T-helper 1 cell (primary cell): ENCODE results near the gene MAPKAPK3.

Experiments
- DNase-seq, 5 donors: peaks; one replicate each; pipeline ENCODE4 v3.0.0-alpha.2; 2012 to 2020

MAPKAPK3 gene

DNA sequence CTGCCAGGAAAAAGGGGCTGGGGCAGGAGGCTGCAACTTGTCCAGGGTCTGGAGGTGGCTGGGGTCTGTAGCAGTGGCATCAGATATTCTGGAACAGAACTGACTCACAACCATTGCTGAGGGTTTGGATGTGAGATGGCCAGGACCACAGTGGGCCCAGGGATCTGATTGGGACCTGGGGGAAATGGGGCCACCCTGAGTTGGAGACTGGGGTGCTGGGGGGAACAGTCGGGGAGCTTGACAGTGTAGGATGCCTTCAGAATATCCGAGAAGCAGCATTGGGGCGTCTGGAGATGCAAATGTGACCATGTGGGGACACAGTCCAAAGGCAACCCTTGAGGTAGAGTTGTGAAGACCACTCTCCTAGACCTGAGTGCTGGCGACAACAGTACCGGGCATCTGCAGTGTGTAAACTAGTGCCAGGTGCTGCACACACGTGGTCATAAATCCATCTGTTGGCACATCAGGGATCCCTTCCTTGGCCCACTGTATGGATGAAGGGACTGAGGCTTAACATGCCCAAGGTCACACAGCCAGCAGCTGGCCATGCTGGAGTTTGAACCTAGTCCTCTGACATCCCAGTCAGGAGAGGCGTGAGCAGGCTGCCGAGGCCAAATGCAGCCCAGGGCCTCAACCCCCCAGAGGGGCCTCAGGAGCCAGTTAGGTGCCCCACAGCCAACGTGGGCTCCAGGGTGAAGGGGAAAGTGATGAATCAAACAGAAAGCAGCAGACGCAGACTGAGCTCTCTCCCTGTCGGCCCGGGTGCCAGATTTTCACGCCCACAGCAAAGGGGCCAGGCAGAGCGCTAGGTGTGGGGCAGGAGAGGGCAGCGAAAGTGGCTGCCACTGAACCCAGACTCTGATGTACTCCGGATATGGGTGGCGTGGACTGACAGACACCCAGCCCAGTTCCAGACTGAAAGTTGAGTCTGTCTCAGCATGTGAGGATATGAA lies 28.9 kb upstream of the MAPKAPK3 start:
- DNase-seq = peak in 4 of 5 donors; percentile 19 to 89 (median 40)

DNA sequence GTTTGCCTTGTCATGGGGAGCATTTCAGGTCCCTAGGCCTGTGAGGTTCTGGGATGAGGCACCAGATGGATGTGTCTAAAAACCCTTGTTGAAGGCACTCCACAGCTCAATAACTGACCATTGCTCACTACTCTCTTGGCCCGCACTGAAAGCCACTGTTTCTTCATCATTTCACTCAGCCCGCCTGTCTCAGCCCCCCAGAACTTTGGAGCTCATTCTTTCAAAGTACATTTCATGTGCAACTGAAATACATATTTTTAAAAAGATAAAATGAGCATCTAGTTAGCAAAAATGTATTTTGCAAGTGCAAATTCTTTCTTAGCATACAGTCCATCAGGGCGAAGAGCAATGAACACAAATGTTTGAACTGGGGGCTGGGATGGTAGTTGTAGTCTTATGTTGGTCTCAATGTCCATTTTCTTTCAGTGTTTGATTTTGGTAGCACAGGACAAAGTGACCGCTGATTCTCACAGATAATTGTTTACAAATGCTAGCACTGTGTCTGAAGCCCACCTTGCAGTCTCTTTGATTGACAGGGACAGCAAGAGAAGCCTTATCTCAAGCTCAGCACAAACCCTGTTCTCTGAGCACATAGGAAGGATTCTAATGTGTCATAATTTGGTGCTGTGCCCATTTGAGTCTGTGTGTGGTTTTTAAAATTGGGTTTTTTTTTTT lies 28.1 kb upstream of the MAPKAPK3 start:
- no peak for DNase-seq

DNA sequence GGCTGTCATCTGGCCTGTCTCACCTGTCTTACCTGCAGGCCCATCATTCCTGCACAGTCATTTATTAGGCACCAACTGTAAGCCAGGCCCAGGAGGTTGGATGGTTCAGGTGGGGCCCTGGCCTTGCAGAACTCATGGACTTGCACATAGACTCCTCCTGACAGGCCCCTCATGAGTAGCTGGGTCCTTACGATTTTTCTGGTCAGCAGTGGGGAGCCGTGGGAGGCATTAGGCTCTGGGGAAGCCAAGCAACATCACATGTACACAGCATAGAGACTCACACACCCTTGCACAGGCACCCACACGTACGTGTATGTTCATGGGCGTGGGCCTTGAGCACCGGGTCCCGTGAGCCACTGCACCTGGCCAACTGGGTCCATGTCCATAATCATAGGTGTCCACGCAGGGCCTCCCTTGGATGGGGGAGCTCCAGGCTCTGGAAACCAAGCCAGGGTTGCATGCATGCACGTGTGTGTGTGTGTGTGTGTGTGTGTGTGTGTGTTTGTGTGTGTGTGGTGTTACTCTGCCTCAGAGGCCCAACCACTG lies 25.7 kb upstream of the MAPKAPK3 start:
- DNase-seq = no peak

DNA sequence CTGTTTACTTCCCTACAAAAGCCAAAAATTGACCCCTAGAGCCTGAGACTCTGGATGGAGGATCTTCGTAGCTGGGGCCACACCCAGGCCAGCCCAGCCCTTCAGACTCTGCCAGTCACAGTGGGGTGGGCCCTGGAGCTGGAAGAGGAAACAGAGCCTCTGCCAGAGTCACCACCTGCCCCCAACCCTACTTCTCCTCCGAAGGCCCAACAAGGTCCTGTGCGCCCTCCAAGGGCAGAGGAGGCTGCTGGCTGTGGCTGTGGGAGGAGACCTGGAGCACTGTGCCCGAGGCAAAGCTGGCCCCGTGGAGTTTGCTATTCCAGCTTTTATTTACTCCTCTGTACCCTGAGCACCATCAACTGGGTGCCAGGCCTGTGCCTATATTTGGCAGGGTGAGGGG lies 24.4 kb upstream of the MAPKAPK3 start:
- DNase-seq = no peak

DNA sequence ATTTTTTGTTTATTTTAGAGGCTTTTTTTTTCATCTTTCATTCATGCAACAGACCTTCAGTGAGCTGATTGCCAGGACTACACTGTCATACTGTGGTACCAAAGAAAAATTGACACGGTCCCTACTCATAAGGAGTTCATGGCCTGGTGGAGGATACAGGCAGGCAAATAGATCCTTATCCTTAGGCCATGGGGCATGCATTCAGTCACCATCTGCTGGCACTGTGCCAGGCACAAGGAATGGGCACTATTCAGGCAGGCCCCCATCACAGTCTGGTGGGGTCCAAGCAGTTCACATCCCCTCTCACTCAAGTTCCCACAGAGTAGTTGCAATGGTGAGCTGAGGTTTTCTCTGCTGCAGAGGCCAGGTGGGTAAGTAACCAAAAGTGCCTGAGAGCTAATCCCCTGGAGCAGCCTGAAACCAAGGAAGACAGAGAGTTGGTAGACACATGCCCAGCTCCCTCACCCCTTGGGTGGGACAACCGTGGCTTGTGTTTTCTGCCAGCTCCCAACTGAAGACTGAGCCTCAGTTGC lies 22.6 kb upstream of the MAPKAPK3 start:
- no peak for DNase-seq

DNA sequence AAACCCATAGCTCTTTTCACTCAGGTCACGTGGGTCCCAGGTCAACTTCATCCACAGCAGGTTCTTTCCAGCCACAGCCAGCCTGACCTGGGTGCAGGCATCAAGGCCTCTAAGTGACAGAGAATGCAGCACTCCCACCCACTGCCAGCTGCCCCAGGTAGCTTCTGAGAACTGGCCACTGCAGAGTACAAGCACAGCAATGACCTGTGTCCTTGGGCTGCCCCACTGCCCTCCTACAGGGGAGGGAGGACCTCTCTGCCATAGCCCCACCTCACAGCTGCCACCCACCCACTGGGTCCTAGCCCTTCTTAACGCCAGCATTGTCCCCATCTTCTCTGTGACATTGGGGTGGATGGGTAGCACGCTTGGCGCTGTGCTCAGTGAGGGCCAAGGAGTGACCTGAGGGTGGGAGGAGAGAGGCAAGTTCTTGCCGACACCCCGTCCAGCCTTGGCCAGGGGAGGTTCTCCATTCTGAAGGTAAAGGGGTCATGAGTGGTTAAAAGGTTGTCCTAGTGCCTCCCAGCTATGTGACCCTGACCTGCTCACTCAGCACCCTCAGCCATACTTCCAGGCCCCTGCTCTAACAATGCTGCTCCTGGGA lies 17.7 kb upstream of the MAPKAPK3 start:
- no peak for DNase-seq

DNA sequence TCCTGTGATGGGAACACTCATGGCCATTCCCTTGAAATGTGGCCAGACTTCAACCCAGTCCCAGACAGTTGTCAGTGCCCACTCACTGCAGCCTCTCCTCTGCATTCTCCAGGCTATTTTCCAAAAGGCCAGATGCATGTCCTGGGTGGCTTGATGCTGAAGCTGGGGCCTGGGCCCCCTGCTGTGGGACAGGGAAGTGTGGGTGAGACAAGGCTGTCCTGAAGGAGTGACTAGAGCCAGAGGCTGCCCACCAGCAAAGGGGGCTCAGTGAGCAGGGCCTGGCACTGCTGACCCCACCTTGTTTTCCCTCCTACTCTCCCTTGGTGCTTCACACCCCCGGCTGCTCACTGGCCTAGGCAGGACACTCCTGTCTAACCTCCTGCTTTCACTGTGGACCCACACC lies 17.2 kb upstream of the MAPKAPK3 start:
- DNase-seq = no peak

DNA sequence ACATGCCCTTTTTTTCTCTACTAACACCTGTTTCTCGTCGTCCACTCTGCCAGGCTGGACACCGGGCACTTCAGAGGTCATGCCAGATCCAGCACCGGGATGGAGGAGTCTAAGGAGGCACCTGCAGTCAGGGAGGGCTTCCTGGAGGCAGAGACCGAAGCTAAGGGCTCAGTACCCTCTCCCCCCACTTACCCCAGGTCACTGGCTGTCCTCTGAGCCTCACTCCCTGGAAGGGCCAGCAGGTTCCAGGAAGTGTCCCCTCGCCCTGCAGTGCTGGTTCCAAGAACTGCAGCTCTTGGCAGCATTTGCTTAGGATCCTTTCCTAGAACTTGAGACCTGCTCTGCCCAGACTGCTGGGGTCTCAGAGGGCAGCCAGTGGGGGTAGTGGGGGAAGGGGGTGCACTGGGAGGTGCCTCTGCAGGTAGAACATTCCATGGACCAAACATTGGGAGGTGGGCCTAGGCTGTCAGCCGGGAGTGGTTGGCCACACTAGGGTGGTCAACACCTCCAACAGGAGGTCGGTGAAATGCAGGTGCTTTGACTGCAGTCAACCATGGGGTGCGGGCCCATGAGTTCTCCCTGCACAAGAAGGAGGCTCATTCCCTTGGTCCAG lies 16.7 kb upstream of the MAPKAPK3 start:
- DNase-seq = peak in 1 of 5 donors; percentile 74

DNA sequence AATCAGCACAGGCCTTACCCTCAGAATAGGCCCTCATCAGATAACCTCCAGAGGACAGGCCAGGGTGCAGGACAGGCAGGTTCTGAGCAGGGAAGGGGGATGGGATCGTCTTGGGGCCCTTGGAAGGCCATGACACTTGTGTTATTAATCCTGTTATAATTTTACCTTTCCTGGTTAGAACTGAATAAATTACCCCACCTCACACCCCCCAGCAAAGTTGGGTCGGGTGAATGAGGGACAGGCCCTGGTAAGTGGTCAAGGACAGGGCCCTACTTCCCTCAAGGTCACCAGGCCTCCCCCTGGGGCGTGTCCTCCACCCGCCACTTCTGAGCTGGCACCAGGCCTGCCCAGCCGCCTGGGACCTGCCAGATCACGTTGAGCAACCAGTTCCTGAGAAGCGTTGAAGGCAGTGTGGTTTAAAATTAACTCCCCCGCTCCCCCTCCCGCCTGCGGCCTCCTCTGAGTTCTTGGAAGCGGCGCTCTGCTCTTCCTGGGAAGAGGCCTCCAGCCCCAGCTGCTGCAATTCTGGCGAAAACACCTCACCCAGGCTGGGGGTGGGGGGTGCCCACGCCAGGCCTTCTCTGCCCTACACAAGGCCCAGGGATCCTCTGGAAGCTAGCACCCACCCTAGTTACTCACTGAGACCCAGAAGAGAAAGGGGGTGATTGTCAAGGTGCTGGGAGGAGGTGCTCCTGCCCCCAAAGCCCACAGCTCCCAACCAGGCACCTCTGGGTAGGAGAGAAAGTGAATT lies 15.9 kb upstream of the MAPKAPK3 start:
- peak; percentile 37 to 97 (median 49) for DNase-seq

DNA sequence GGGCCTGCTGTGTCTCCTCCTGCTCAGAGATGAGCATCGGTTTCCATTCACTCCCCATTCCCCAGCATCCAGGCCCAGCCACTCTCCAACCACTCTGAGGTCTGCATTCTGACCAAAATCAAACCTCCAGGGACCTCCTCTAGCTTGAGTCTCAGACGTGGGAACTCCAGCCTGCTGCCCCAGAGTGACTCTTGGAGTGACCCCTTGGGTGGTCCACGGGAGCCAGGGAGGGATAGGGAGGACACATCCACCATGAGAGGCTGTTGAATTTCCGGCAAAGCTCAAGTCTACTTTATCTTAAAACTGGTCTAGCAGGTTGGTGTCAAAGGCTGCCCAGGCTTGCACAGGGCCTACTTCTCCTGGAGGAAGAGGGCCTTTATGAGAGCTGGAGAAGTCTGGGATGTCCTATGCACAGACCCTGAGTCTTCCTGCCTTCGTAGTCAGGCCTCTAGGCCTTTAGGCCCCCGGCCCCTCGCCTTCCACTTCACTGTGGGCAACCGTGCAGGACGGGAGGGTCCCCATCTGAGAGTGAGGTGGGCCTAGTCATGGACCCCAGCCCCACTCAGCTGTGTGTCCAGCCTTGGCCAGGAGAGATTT lies 14.3 kb upstream of the MAPKAPK3 start:
- no peak for DNase-seq

DNA sequence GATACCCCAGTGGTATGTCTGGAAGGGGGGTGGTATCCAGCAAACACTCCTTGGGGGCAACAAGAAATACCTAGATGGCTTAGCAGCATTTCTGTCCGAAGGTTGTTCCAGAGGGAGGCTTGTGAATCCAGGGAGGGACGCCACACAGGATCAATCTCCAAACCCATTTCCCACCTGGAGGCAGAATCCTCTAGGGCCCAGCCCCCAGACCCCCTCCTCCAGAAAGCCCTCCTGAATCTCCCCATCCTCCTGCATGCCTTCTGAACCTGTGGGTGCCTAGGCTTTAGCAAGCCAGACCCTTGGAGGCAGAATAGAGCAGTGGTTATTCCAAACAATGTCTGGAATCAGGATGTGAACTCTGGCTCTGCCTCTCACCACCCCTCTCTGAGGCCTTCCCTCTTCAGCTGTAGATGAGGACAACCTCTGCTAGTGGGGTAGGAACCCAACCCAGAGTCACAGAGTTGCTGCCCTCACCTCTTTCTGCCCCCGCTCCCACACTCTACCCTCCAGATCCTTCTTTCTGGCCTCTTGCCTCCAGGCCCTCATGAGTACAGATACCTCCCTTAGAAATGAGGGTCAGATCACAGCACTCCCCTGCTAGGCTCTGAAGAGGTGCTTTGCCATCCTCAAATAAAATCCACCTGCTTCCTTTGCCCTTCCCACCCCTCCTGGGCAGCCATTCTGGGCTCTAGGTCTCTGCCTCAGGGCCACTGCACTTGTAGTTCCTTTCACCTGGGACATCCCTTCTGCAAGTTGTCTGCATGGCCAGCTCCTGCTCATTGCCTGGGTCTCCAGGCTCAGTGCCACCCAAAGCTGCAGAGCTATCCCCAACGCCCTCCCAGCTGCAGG lies 13.5 kb upstream of the MAPKAPK3 start:
- no peak for DNase-seq

DNA sequence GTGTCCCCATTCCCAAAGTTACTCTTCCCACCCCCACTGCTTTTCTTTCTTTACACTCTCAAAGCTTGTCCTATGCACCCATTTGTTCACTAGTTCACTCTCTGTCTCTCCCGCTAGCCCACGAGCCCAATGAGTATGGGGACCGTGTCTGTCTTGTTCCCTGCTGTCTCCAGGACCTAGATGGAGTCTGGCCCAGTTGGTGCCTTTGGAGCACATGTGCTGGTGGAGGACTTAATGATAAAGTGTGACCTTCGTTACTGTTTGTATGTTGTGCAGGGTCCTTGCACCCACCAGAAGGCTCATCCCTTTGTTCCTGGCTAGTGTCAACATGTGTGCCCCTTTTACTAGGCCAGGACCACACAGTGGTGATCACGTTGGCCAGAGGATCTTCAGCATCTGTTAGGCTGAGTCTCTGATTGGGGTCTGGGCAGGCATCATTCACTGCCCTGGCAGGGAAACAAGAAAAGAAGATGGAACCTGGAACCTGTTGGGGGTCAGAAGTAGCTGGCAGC lies 12.8 kb upstream of the MAPKAPK3 start:
- no peak for DNase-seq

DNA sequence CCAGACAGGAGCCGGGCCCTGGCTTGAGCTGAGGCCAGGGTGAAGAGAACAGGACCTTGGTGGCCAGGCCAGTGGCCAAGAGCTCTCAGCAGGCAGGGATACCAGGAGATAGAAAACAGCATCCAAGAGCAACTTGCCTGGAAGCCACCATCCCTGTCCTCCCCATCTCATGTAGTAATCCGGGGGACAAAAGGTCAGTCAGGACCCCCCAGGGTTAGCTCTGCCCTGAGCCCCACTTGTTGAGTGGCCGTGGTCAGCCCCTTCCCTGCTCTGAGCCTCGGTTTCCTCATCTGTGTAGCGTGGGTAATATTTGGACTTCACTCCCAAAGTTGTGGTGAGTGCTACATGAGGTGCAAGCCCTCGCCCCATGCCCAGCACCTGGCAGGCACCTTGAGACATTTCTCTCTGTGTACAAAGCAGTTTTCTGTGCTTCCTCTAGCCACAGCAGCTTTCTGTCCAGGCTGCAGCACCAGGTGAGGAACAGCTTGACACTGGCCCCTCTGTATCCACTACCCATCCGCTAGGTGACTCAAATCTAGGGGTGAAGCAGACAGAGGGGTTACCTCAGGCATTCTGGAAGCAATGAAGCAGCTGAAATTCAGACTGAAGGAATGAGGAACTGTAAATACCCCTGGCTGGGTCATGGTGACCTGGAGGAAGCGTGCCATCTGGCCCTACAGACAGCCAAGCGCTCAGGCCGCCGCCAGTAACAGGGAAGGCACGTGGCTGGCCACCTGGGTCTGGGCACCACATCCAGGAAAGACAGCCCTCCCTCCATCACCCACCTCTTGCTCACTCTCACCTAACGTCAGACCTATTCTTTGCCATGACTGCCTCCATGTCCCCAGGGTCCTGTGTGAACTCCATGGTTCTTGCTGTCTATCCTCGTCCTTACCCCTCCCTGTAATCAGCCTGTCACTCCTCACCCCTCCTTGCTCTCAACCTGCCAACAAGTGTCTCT lies 12.0 kb upstream of the MAPKAPK3 start:
- DNase-seq = no peak

DNA sequence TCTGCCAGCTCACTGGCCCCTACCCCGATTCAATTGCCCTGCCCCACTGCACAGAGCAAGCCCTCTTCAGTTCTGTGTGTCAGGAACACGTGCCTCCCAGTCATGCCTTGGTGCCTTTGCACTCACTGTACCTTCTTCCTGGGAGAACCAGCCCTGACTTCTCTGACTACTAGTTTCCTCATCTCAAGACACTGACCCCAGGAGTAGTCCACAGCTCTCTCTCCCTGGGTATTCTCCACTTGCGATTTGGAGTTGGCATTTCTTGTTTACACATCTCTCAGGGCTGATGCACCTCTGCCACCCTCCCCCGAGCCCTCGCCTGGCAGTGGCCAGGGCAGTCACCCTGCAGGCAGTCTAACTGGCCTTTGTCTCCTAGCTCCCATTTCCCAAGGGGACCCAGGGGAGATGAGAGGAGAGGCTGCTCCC lies 11.0 kb upstream of the MAPKAPK3 start:
- DNase-seq = no peak

DNA sequence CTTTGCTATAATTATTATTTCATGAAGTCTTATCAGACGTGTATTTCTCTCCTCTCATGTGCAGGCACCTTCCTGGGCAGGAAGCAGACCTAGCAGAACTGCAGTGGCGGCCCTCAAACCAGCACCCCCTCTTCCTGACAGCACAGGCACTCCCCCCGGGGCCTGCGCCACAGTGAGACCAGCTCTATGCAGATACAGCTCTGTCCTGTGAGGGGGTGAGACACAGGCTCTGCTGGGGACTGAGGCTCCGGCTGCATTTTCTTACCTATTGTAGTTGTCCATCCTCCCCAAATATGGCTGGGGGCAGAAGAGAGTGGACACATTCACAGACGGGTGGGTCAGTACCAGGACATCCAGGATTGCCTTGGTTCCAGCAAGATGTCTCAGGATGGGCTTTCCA lies 10.4 kb upstream of the MAPKAPK3 start:
- DNase-seq = no peak

DNA sequence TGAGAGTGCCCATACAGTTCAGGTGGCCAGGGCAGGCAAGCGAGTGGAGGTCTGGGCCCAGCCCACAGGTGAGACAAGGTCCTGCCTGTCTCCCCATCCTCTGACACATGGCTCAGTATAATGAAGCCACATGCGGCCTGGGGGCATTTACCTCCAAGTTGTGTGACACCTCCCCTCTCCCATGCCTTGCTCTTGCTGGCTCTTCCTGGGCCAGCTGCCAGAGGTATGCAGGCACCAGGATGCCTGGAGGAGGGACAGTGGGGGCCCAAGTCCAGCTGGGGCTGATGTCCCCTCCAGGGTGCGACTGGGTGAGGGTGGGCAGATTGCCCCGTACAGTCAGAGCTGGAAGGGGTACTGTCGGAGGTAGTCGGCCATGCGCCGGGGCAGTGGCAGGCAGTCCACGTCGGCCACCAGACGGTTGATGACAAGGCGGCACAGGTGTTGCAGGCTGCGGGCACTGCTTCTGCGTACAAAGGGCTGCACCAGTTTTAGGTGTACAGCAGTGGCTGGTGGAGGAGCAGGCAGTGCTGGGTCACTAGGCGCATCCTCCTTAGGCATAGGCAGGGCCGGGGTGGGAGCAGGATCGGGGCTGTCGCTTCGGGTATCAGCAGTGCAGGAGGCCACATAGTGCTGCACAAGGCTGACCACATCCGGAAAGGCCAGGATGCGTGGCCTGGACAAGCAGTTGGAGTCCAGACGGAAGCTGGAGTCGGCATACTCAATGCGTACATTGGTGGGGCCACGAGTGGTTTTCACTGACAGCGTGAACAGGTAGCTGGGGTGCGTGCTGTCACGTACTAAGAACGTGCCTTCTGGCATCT lies 9.5 kb upstream of the MAPKAPK3 start:
- peak in 1 of 5 donors; percentile 47 for DNase-seq

DNA sequence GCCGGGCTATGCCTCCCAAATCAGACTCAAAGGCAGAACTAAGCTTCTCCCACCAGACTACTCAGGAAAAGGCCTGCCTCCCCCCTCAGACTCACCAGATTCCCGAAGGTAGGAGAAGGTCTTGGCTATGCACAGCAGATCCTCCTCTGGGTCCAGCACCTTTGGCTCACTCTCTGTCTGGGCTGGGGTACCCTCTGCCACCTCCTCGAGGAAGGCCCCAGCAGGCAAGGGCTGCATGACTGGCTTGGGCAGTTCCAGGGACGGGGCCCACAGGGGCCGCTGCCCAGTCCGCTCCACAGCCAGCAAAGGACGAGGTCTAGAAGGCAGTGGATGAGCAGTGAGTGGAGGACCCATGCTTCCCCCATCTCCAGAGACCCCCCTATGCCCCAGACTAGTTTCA lies 8.7 kb upstream of the MAPKAPK3 start:
- no peak for DNase-seq
